ENCODE results near the gene PNPLA1. TPM values are rescaled to one million over a fixed set of nuclear protein-coding genes. Genes with fewer than 3 reads are reported as not detected.

Gene PNPLA1
- total and polyA plus RNA-seq, 4 donors: 0.20 to 0.27 TPM; not detected in 2

GRCh38 chr6:36244641-36245280 is 25.1 kb upstream of the PNPLA1 start:
- no peaks in the 10 kb centered on the region for H3K27me3 ChIP-seq (ENCODE audit: control insufficient read depth, insufficient read depth, low read length)
- H3K4me1 ChIP-seq (ENCODE audit: control insufficient read depth, insufficient read depth, low read length): peaks cover 8% of the 10 kb centered on the region
- H3K27ac ChIP-seq (ENCODE audit: low read depth, low read length): no peak overlapping the region
- H3K36me3 ChIP-seq (ENCODE audit: control insufficient read depth, insufficient read depth, low read length): no peaks in the 10 kb centered on the region
- no peak overlapping the region for H3K4me3 ChIP-seq (ENCODE audit: low read depth, low read length)
- H3K9me3 ChIP-seq (ENCODE audit: control insufficient read depth, insufficient read depth, low read length): no peaks in the 10 kb centered on the region
- DNase-seq (ENCODE audit: low read depth in 4 of 6, low spot score in 6 of 6): peak in 1 of 6 donors; percentile 65
- 75% methylated on average over 6 of the region's 8 CpGs for WGBS (ENCODE audit: insufficient coverage)

- H3K36me3 ChIP-seq (ENCODE audit: control insufficient read depth, insufficient read depth, low read length): no peaks in the 10 kb centered on the region
- peaks cover 8% of the 10 kb centered on the region for H3K4me1 ChIP-seq (ENCODE audit: control insufficient read depth, insufficient read depth, low read length)
- no peak overlapping the region for H3K4me3 ChIP-seq (ENCODE audit: low read depth, low read length)
- peak in 1 of 6 donors; percentile 31 for DNase-seq (ENCODE audit: low read depth in 4 of 6, low spot score in 6 of 6)
- no peak overlapping the region for H3K27ac ChIP-seq (ENCODE audit: low read depth, low read length)
- no peaks in the 10 kb centered on the region for H3K9me3 ChIP-seq (ENCODE audit: control insufficient read depth, insufficient read depth, low read length)
- no peaks in the 10 kb centered on the region for H3K27me3 ChIP-seq (ENCODE audit: control insufficient read depth, insufficient read depth, low read length)
- WGBS (ENCODE audit: insufficient coverage): 62% methylated on average over 8 of the region's 8 CpGs
Measured at GRCh38 chr6:36245572-36246061, 24.2 kb upstream of the PNPLA1 start.

- Histone ChIP-seq H3K27ac (ENCODE audit: low read depth, low read length) (no peak overlapping the region), H3K4me1 (ENCODE audit: control insufficient read depth, insufficient read depth, low read length) (peaks cover 8% of the 10 kb centered on the region), H3K27me3 (ENCODE audit: control insufficient read depth, insufficient read depth, low read length) (no peaks in the 10 kb centered on the region), H3K9me3 (ENCODE audit: control insufficient read depth, insufficient read depth, low read length) (no peaks in the 10 kb centered on the region), H3K36me3 (ENCODE audit: control insufficient read depth, insufficient read depth, low read length) (no peaks in the 10 kb centered on the region), H3K4me3 (ENCODE audit: low read depth, low read length) (no peak overlapping the region)
- WGBS (ENCODE audit: insufficient coverage): 85% methylated on average over 21 of the region's 22 CpGs
- DNase-seq (ENCODE audit: low read depth in 4 of 6, low spot score in 6 of 6): no peak
Measured at GRCh38 chr6:36246506-36247268, 23.2 kb upstream of the PNPLA1 start.

GRCh38 chr6:36247693-36248092 is 22.2 kb upstream of the PNPLA1 start:
- no peak overlapping the region for H3K27ac ChIP-seq (ENCODE audit: low read depth, low read length)
- no peak for DNase-seq (ENCODE audit: low read depth in 4 of 6, low spot score in 6 of 6)
- no peak overlapping the region for H3K4me3 ChIP-seq (ENCODE audit: low read depth, low read length)
- WGBS (ENCODE audit: insufficient coverage): 91% methylated on average over 4 of the region's 6 CpGs
- peaks cover 8% of the 10 kb centered on the region for H3K4me1 ChIP-seq (ENCODE audit: control insufficient read depth, insufficient read depth, low read length)
- no peaks in the 10 kb centered on the region for H3K27me3 ChIP-seq (ENCODE audit: control insufficient read depth, insufficient read depth, low read length)
- H3K36me3 ChIP-seq (ENCODE audit: control insufficient read depth, insufficient read depth, low read length): no peaks in the 10 kb centered on the region
- no peaks in the 10 kb centered on the region for H3K9me3 ChIP-seq (ENCODE audit: control insufficient read depth, insufficient read depth, low read length)

GRCh38 chr6:36248980-36249379 is 20.9 kb upstream of the PNPLA1 start:
- no peak overlapping the region for H3K27ac ChIP-seq (ENCODE audit: low read depth, low read length)
- peaks cover 8% of the 10 kb centered on the region for H3K4me1 ChIP-seq (ENCODE audit: control insufficient read depth, insufficient read depth, low read length)
- H3K9me3 ChIP-seq (ENCODE audit: control insufficient read depth, insufficient read depth, low read length): no peaks in the 10 kb centered on the region
- no peaks in the 10 kb centered on the region for H3K27me3 ChIP-seq (ENCODE audit: control insufficient read depth, insufficient read depth, low read length)
- no peaks in the 10 kb centered on the region for H3K36me3 ChIP-seq (ENCODE audit: control insufficient read depth, insufficient read depth, low read length)
- no peak overlapping the region for H3K4me3 ChIP-seq (ENCODE audit: low read depth, low read length)
- no peak for DNase-seq (ENCODE audit: low read depth in 4 of 6, low spot score in 6 of 6)
- WGBS (ENCODE audit: insufficient coverage): no CpG with 5 or more reads among the region's 1 CpG

GRCh38 chr6:36249536-36249935 is 20.3 kb upstream of the PNPLA1 start:
- no peaks in the 10 kb centered on the region for H3K36me3 ChIP-seq (ENCODE audit: control insufficient read depth, insufficient read depth, low read length)
- DNase-seq (ENCODE audit: low read depth in 4 of 6, low spot score in 6 of 6): no peak
- 100% methylated on average over 2 of the region's 5 CpGs for whole genome bisulfite sequencing (ENCODE audit: insufficient coverage)
- no peak overlapping the region for H3K4me3 ChIP-seq (ENCODE audit: low read depth, low read length)
- H3K4me1 ChIP-seq (ENCODE audit: control insufficient read depth, insufficient read depth, low read length): peaks cover 8% of the 10 kb centered on the region
- no peaks in the 10 kb centered on the region for H3K27me3 ChIP-seq (ENCODE audit: control insufficient read depth, insufficient read depth, low read length)
- no peak overlapping the region for H3K27ac ChIP-seq (ENCODE audit: low read depth, low read length)
- H3K9me3 ChIP-seq (ENCODE audit: control insufficient read depth, insufficient read depth, low read length): no peaks in the 10 kb centered on the region

GRCh38 chr6:36252005-36252404 is 17.9 kb upstream of the PNPLA1 start:
- no peak for DNase-seq (ENCODE audit: low read depth in 4 of 6, low spot score in 6 of 6)
- Histone ChIP-seq H3K4me3 (ENCODE audit: low read depth, low read length) (no peak overlapping the region), H3K27me3 (ENCODE audit: control insufficient read depth, insufficient read depth, low read length) (no peaks in the 10 kb centered on the region), H3K4me1 (ENCODE audit: control insufficient read depth, insufficient read depth, low read length) (no peaks in the 10 kb centered on the region), H3K36me3 (ENCODE audit: control insufficient read depth, insufficient read depth, low read length) (no peaks in the 10 kb centered on the region), H3K27ac (ENCODE audit: low read depth, low read length) (no peak overlapping the region), H3K9me3 (ENCODE audit: control insufficient read depth, insufficient read depth, low read length) (peaks cover 1% of the 10 kb centered on the region)
- WGBS (ENCODE audit: insufficient coverage): 93% methylated on average over 1 of the region's 2 CpGs

GRCh38 chr6:36263390-36264000 is 6.4 kb upstream of the PNPLA1 start:
- no peaks in the 10 kb centered on the region for H3K36me3 ChIP-seq (ENCODE audit: control insufficient read depth, insufficient read depth, low read length)
- no peak overlapping the region for H3K4me3 ChIP-seq (ENCODE audit: low read depth, low read length)
- no peak overlapping the region for H3K27ac ChIP-seq (ENCODE audit: low read depth, low read length)
- no peaks in the 10 kb centered on the region for H3K9me3 ChIP-seq (ENCODE audit: control insufficient read depth, insufficient read depth, low read length)
- DNase-seq (ENCODE audit: low read depth in 4 of 6, low spot score in 6 of 6): no peak
- WGBS (ENCODE audit: insufficient coverage): 90% methylated on average over 5 of the region's 9 CpGs
- no peaks in the 10 kb centered on the region for H3K27me3 ChIP-seq (ENCODE audit: control insufficient read depth, insufficient read depth, low read length)
- H3K4me1 ChIP-seq (ENCODE audit: control insufficient read depth, insufficient read depth, low read length): no peaks in the 10 kb centered on the region

- WGBS (ENCODE audit: insufficient coverage): no CpG with 5 or more reads among the region's 1 CpG
- no peaks in the 10 kb centered on the region for H3K36me3 ChIP-seq (ENCODE audit: control insufficient read depth, insufficient read depth, low read length)
- H3K4me1 ChIP-seq (ENCODE audit: control insufficient read depth, insufficient read depth, low read length): no peaks in the 10 kb centered on the region
- H3K4me3 ChIP-seq (ENCODE audit: low read depth, low read length): no peak overlapping the region
- H3K27me3 ChIP-seq (ENCODE audit: control insufficient read depth, insufficient read depth, low read length): no peaks in the 10 kb centered on the region
- H3K9me3 ChIP-seq (ENCODE audit: control insufficient read depth, insufficient read depth, low read length): no peaks in the 10 kb centered on the region
- no peak for DNase-seq (ENCODE audit: low read depth in 4 of 6, low spot score in 6 of 6)
- no peak overlapping the region for H3K27ac ChIP-seq (ENCODE audit: low read depth, low read length)
Measured at GRCh38 chr6:36265744-36266143, 4.1 kb upstream of the PNPLA1 start.
